Measurements from ENCODE around the gene PCLO. TPM values are rescaled to one million over a fixed set of nuclear protein-coding genes. Genes with fewer than 3 reads are reported as not detected.
A peak's percentile ranks its signal among the peaks of the same experiment; 100 is the strongest.

The PCLO gene
- total RNA-seq, 1 experiment from 2014 or later, result 7.5 TPM

GRCh38 chr7:83077328-83077727 lies 85.4 kb downstream of the PCLO start:
- ChIA-PET CTCF (no interaction called here), POLR2A (ENCODE audit: unreplicated experiment) (no interaction called here)
- no peak overlapping the region for H3K9ac ChIP-seq (ENCODE audit: low read length)

GRCh38 chr7:83072576-83073517 lies 89.8 kb downstream of the PCLO start:
- CTCF ChIA-PET, result interaction anchor here (0.5 to 2.2 kb wide), 4 partner anchors 183 to 592 kb away, joined by 3 to 12 read pairs (median 3); no protein-coding TSS in a partner anchor
- no peaks in the 10 kb centered on the region for H3K36me3 ChIP-seq (ENCODE audit: low read depth, low read length)
- H4K20me1 ChIP-seq (ENCODE audit: low read length), result no peaks in the 10 kb centered on the region
- H3K4me2 ChIP-seq (ENCODE audit: low read length), result no peak overlapping the region
- peak; percentile 71 for ATAC-seq
- POLR2A ChIA-PET (ENCODE audit: unreplicated experiment), result no interaction called here
- no peaks in the 10 kb centered on the region for H3K9me3 ChIP-seq (ENCODE audit: low read length)
- H2AFZ ChIP-seq (ENCODE audit: low read length), result no peak overlapping the region
- BruUV-seq (replicated peaks), result no TSS peak
- H3K9ac ChIP-seq (ENCODE audit: low read length), result no peak overlapping the region
- H3K27me3 ChIP-seq (ENCODE audit: low read length), result no peaks in the 10 kb centered on the region
- H3K4me1 ChIP-seq (ENCODE audit: insufficient read depth, low read length), result no peaks in the 10 kb centered on the region
- no peaks in the 10 kb centered on the region for H3K9me2 ChIP-seq (replicated peaks; ENCODE audit: low read length)
- H3K79me2 ChIP-seq (ENCODE audit: low read length), result no peaks in the 10 kb centered on the region
- no peaks in the 10 kb centered on the region for H3F3A ChIP-seq (ENCODE audit: low read length, unreplicated experiment)
- no peak for TF ChIP-seq EZH2phosphoT487 (IDR thresholded peaks at IDR 0.05; ENCODE audit: borderline replicate concordance, low read length)
- no peak for TF ChIP-seq EZH2 (IDR thresholded peaks at IDR 0.05; ENCODE audit: low read length, unreplicated experiment)
- peak; percentile 69 for TF ChIP-seq CTCF (conservative IDR thresholded peaks at IDR 0.05; ENCODE audit: low read depth, low read length)
- H3K27ac ChIP-seq (ENCODE audit: low read length), result no peak overlapping the region
- intact Hi-C loops (cut with micrococcal nuclease), result loop anchor here (1.0 to 5.0 kb wide), 4 partner anchors 68 to 333 kb away; no protein-coding TSS in a partner anchor
- H3K4me3 ChIP-seq (ENCODE audit: low read length), result no peak overlapping the region
- peak; percentile 55 for DNase-seq

More at GRCh38 chr7:83077328-83077727, 85.4 kb downstream of the PCLO start:
- Histone ChIP-seq H3K9me2 (replicated peaks; ENCODE audit: low read length) (no peaks in the 10 kb centered on the region), H3K4me2 (ENCODE audit: low read length) (no peak overlapping the region), H3F3A (ENCODE audit: low read length, unreplicated experiment) (no peaks in the 10 kb centered on the region), H3K27me3 (ENCODE audit: low read length) (no peaks in the 10 kb centered on the region), H3K9me3 (ENCODE audit: low read length) (no peaks in the 10 kb centered on the region), H3K79me2 (ENCODE audit: low read length) (no peaks in the 10 kb centered on the region), H3K36me3 (ENCODE audit: low read depth, low read length) (no peaks in the 10 kb centered on the region), H3K4me1 (ENCODE audit: insufficient read depth, low read length) (no peaks in the 10 kb centered on the region), H4K20me1 (ENCODE audit: low read length) (no peaks in the 10 kb centered on the region), H3K4me3 (ENCODE audit: low read length) (no peak overlapping the region), H3K27ac (ENCODE audit: low read length) (no peak overlapping the region), H2AFZ (ENCODE audit: low read length) (no peak overlapping the region)
- intact Hi-C loops (cut with micrococcal nuclease), result no loop called here
- no peak for ATAC-seq
- TF ChIP-seq EZH2 (IDR thresholded peaks at IDR 0.05; ENCODE audit: low read length, unreplicated experiment) (no peak), EZH2phosphoT487 (IDR thresholded peaks at IDR 0.05; ENCODE audit: borderline replicate concordance, low read length) (no peak), CTCF (conservative IDR thresholded peaks at IDR 0.05; ENCODE audit: low read depth, low read length) (no peak)
- BruUV-seq (replicated peaks), result no TSS peak
- DNase-seq, result no peak

GRCh38 chr7:83065714-83066113 lies 97.0 kb downstream of the PCLO start:
- H3K4me1 ChIP-seq (ENCODE audit: insufficient read depth, low read length), result no peaks in the 10 kb centered on the region
- H2AFZ ChIP-seq (ENCODE audit: low read length), result no peak overlapping the region
- no peak for TF ChIP-seq EZH2 (IDR thresholded peaks at IDR 0.05; ENCODE audit: low read length, unreplicated experiment)
- no peak for TF ChIP-seq CTCF (conservative IDR thresholded peaks at IDR 0.05; ENCODE audit: low read depth, low read length)
- TF ChIP-seq EZH2phosphoT487 (IDR thresholded peaks at IDR 0.05; ENCODE audit: borderline replicate concordance, low read length), result no peak
- no peaks in the 10 kb centered on the region for H3K9me3 ChIP-seq (ENCODE audit: low read length)
- no TSS peak for BruUV-seq (replicated peaks)
- no peaks in the 10 kb centered on the region for H3K27me3 ChIP-seq (ENCODE audit: low read length)
- no peaks in the 10 kb centered on the region for H3F3A ChIP-seq (ENCODE audit: low read length, unreplicated experiment)
- H3K79me2 ChIP-seq (ENCODE audit: low read length), result no peaks in the 10 kb centered on the region
- no peak overlapping the region for H3K27ac ChIP-seq (ENCODE audit: low read length)
- H3K9me2 ChIP-seq (replicated peaks; ENCODE audit: low read length), result no peaks in the 10 kb centered on the region
- DNase-seq (no peak), ATAC-seq (no peak)
- no peak overlapping the region for H3K4me2 ChIP-seq (ENCODE audit: low read length)
- no peak overlapping the region for H3K9ac ChIP-seq (ENCODE audit: low read length)
- no peaks in the 10 kb centered on the region for H4K20me1 ChIP-seq (ENCODE audit: low read length)
- ChIA-PET CTCF (no interaction called here), POLR2A (ENCODE audit: unreplicated experiment) (no interaction called here)
- H3K4me3 ChIP-seq (ENCODE audit: low read length), result no peak overlapping the region
- H3K36me3 ChIP-seq (ENCODE audit: low read depth, low read length), result no peaks in the 10 kb centered on the region
- intact Hi-C loops (cut with micrococcal nuclease), result no loop called here
